ENCODE measurements around the gene KRT1.

DNA sequence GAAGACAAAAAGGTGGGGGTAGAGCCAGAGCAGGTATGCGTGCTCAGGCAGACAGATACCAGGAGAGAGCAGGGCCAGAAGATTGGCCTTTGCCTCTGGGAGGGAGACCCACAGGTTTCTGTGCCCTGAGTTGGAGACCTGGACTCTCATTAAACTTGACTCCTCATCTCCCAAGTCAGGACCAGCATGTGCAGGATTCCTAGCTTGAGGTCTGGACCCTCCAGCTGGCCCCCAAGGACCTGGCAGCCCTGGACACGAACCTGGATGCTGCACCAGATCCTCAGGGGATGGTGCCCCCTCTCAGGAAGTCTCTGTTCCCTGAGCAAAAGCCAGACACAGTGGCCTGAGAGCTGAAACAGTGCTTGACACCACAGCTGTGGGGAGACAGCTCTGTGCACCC lies 51.4 kb downstream of the KRT1 start:
- no peak for TF ChIP-seq POLR2AphosphoS5 (IDR thresholded peaks at IDR 0.05; ENCODE audit: low read depth, low read length)
- TF ChIP-seq, protein P1, sequence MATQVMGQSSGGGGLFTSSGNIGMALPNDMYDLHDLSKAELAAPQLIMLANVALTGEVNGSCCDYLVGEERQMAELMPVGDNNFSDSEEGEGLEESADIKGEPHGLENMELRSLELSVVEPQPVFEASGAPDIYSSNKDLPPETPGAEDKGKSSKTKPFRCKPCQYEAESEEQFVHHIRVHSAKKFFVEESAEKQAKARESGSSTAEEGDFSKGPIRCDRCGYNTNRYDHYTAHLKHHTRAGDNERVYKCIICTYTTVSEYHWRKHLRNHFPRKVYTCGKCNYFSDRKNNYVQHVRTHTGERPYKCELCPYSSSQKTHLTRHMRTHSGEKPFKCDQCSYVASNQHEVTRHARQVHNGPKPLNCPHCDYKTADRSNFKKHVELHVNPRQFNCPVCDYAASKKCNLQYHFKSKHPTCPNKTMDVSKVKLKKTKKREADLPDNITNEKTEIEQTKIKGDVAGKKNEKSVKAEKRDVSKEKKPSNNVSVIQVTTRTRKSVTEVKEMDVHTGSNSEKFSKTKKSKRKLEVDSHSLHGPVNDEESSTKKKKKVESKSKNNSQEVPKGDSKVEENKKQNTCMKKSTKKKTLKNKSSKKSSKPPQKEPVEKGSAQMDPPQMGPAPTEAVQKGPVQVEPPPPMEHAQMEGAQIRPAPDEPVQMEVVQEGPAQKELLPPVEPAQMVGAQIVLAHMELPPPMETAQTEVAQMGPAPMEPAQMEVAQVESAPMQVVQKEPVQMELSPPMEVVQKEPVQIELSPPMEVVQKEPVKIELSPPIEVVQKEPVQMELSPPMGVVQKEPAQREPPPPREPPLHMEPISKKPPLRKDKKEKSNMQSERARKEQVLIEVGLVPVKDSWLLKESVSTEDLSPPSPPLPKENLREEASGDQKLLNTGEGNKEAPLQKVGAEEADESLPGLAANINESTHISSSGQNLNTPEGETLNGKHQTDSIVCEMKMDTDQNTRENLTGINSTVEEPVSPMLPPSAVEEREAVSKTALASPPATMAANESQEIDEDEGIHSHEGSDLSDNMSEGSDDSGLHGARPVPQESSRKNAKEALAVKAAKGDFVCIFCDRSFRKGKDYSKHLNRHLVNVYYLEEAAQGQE (IDR thresholded peaks at IDR 0.05; ENCODE audit: insufficient read depth in 1 of 2, low read depth in 2 of 2, low read length in 2 of 2), result no peak
- TF ChIP-seq TAF1 (IDR thresholded peaks at IDR 0.05; ENCODE audit: borderline replicate concordance, insufficient read depth, low read length), result no peak
- TF ChIP-seq SIN3A (IDR thresholded peaks at IDR 0.05; ENCODE audit: borderline replicate concordance, insufficient read depth, low read length), result no peak
- TF ChIP-seq FOXP2 (optimal IDR thresholded peaks at IDR 0.05; ENCODE audit: borderline replicate concordance, extremely low read depth, extremely low read length, insufficient read depth), result no peak
